ENCODE measurements around the gene FMN1.
A peak's percentile ranks its signal among the peaks of the same experiment; 100 is the strongest.

The FMN1 gene

DNA sequence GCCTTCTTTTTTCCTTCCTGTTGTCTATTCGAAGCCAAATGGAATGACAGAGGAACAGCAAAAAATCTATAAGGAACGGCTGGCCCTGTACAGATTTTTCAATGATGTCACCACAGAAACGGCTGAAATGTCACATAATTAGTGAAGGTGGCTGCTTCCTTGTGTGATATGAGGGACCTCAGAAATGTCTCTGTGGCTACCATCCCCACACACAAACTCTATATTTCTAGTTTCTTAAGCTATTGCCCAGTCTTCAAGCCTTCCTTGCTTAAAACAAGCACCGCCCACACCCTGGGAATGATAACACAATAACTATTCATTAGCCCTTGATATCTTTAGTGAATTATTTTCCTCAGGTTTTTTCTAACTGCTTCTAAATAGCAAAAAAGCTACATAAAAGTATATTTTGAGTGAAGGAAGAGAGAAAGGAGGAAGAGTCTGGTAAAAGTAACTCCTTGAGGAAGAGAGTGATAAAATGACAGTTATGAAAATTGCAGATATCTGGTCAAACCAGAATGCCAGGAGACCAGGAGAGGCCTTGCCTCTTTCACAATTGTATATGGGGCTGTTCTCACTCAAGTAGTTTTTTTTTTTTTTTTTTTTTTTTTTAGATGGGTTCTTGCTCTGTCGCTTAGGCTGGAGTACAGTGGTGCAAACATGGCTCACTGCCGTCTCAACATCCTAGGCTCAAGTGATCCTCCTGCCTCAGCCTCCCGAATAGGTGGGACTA lies 38.7 kb downstream of the FMN1 start:
- no peak for DNase-seq

DNA sequence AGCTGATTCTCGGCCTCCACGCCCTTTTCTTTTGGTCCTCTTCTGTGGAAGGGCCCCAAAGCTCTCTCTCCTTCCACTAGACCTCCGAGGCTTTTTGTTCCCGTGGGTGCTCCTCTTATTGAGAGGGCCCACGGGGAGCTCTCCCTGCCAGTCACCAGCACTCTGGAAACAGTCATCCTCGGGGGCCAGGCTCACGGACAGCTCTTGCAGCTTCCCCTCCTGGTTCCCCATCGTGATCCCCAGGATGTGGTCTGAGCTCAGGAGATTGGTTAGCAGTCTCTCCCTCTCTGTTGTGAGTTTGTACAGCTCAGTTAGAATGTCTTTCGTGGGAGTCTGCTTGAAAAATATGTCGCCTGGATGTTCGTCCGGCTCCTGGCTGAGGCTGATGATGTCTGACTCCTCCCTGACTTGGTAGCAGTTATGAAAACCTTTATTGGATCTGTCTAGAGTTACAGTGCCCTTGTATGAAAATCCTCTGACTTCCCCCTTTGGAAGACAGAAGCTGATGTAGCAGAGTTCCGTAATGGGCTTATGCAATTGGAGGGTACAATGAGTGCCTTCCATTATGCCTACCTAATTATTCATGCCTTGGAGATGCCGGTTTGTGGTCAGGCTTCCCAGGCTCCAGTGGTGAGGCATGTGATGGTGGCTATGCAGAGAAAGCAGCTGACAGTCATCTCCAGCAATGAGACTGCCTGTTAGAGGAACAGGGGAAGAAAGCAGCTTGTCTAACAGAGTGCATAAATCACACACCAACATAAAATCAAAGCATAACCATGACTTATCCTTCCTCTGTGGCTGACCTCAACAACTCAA lies 40.0 kb downstream of the FMN1 start:
- peak in 16 of 56 donors; percentile 3 to 28 (median 16) for DNase-seq

DNA sequence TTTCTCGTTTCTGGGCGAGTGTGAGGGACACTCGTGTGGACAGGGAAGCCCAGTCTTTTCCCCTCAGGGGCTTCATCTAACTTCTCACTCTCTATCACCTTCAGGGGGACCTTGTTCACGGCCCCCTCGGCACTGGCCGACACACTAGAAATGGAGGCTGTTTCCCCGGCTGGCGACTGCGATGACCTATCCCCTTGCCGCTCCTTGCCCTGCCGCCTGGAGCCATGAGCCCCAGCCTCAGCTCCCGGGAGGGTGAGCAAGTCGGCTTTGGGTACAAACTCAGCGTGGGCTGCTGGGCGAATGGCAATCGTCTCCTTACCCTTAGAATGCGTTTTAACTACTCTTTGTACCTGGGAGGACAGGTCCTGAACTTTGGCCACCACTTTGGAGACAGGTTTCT lies 41.0 kb downstream of the FMN1 start:
- DNase-seq, result no peak

DNA sequence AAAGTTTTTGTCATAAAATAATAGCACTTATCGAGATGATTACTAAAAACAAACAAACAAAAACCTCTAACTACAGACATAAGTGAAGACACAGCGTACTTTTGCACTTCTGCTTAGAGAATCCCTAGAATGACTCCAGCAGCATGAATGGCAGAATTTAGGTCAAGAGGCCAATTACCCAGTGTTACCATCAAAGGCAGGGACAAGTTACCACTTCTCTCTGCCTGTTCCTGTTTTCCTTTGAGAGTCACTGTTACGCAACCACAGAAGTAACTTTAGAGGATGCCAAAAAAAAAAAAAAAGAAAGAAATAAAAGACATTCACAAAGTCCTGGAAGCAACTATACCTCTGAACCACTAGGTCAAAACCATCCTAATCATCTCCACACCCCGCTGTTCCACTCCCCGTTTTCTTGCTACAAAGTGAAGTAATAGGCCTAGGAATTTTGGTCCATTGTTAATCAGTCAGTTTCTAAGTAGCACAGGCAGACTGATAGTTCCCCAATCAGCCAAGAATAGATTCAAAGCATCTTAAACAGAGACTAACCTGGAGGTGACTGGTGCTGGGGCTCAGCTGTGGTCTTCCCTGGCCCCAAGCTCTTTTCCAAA lies 41.9 kb downstream of the FMN1 start:
- no peak for DNase-seq

DNA sequence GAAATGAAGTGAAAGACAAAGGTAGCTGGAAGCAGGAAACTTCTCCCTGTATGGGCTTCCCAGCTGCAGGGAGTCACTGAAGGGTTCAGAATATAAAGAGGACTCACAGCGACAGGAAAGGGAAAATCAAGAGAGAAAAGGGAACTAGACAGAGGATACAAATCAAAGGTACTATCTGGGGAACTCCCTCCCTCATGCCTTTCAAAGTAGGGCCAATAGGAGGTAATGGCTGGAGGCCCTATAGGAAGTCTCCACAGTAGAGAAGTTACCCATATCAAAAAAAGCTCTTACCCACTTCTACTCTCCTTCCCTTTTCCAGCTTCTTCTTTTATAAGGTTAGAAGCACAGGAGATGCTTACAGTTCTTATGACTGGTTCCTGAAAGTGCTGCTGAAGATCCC lies 43.5 kb downstream of the FMN1 start:
- DNase-seq, result no peak

DNA sequence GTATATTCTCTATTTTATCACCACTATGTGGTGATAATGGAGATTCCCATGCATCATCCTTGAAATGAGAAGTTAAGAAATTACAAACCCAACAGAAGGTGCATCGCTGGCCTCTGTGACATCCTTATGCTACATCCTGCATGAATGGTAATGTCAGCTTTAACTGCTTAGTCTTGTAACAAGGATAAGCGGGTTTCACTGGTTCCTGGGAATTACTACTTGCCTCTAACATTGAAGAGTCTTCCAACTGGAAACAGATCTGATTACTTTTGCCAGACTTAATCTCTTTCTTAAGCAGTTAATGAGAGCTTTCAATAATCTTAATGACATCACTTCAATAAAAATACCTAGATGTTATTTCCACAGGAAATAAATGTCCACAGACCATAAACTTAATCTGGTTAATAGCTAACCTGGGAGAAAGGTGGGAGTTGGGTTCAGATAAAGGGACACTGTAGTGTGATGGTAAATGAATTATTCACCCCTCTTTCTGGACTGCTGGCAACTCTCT lies 44.0 kb downstream of the FMN1 start:
- DNase-seq, result no peak

DNA sequence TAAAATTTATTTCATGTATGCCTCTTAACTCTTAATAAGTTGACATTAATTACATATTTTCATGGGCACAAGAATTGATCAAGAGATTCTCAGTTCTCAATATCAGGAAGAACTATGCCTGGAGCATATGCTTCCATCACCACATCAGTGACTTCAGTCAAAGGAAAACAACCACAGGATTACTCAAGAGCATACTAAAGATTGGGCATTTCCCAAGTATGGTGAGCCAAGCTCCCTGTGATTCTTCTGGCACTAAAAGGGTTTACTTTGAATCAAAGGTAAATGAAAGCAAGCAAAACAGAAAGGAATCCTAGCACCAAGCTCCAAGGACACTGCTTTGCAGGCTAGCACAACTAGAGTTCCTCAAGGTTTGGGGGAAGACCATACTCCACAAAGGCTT lies 44.6 kb downstream of the FMN1 start:
- no peak for DNase-seq

DNA sequence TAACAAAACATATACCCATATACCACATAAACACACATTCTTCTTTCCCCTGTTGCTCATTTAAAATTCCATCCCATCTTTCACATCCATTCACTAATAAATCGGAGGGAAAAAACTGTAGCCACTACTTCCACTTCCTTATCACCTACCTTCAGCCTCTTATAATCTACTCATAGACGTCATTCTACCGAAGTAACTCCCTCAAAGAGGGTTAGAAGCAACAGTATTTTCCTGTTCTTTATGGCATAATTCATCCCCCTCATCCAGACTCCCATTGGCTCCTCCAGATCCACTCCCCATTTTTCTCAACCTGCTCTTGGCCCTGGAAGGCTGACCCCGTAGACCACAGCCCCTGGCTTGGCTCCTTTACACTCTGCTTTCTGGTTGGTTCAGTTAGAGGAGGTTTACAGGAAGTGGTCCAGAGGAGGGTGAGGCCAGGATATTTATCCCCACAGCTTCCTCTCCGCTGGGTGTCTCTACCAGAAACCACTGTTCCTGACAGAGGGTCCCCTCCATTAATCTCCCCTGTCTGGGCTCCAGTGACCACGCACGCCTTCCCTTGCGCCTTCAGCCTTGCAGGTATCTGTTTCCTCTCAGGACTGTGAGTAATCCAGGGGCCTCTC lies 46.3 kb downstream of the FMN1 start:
- DNase-seq, result no peak

DNA sequence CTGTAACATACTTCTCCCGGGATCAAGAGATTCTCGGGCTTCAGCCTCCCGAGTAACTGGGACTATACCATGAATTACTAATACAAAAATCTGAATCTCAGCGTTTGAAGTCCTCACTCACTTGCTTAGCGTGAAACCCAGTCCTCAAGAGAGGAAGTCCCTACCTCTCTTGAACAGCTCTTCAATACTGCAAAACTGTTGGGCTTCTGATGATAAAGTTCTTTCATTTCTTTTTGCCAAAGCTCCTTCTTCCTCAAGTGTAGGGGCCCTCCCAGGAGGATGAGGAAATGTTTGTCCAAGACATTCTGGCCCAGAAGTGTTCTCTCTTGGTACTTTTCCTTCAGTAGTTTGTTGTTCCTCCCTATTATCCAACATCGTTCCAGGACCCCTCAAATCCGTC lies 48.5 kb downstream of the FMN1 start:
- no peak for DNase-seq

DNA sequence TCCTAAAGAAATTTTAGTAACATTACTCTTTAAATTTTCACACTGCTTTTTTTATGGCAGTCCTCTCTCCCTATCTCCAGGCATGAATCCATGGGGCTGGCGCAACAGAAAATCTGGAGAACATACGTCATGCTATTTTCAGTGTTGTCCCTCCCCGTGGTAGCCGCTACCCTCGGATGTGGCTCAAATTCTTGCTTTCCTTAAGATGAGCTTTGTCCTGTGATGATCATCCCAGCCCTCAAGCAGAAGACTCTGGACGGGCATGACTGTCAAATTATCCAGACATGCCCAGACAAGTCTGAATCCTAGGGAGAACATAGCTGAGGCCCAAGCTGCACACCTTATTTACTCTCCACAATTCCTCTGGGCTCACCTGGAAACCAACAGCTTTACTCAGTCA lies 49.1 kb downstream of the FMN1 start:
- DNase-seq, result no peak

DNA sequence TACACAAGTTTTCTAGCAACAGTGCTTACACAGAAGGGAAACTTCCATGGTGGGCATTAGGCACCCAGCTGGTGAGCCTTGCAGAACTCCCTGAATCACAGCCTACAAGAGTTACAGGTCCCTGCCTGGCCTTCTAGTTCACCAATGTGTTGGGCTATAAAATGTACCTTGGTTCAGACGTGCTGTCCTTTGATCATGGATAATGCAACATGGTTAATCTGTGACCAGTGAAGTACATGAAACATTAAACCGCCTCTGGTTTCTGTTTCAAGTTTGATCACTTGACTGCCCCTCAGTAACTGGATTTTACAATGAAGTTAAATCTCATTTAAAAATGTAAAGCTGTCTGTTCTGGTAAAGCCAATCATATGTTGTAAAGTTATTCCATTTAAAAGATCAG lies 51.8 kb downstream of the FMN1 start:
- DNase-seq, result no peak

DNA sequence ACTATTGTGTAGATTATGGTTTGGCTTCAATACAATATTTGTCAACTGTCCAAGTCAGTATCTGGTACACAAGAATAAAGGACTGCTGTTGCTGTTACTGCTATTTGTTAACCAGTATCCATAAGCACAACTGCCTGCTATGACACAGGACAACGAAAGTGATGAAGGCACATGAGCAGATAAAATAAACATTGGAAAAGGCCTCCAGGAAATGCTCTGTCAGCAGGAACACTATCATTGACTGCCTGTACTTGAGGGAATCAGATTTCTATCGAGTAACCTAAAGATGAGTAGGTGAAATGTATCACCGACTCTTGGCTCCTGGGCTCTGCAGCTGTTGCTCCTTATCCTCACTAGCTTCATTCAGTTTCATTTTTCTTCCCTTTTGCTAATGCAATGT lies 56.5 kb downstream of the FMN1 start:
- DNase-seq, result no peak

DNA sequence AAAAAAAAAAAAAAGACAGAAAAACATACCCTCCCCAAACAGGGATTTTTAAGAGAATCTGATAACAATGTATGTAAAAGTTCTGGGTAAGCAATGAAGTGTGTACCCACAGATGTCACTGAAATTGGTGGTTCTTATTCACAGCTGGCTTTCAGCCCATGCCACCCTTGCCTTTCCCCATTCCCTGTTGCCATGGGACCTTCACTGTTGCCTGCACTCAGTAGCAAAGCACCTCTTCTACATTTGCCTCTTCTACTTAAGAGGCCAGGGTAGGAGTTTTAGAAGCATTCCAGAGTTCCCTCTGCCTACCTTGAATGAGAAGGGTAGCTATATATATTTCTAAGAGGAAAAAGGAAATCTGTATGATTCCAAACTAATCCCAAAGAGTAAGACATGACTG lies 57.4 kb downstream of the FMN1 start:
- no peak for DNase-seq

DNA sequence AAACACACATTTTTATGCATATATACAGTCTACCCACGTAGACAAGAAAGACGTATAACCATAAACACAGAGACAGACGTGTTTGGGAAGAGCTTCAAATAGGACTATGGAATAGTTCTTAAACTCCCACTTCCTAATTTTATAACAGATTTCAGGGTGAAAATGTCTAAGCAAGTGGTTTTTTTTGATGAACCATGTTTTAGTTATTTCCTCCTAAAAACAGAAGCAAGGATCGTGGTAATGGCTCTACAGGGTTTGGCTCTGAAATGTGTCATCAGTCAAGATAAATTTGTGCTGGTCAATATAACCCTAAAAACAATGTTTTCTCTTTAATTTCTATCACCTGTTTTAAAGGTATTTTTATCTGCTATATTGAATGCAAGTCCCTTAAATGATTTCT lies 58.2 kb downstream of the FMN1 start:
- no peak for DNase-seq

DNA sequence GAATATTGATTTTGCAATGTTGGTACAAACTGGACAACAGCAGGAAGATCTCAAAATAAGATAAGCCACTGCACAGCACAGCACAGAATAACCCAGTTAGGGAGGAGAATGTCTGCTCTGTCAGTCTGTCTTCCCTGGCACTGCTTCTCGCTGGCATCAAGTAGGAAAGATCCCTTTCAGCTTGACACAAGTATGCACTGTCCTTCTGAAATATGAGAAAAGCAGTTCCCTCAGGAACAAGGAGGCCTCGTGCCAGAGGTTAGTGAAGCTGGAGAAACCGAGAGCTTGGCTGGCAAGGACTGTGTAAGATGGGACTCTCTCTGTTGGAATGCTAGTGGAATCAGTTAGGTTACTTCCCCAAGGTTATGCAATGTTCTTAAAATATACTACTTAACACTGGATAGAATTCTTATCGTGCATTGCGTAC lies 59.1 kb downstream of the FMN1 start:
- peak in 1 of 56 donors; percentile 19 for DNase-seq

DNA sequence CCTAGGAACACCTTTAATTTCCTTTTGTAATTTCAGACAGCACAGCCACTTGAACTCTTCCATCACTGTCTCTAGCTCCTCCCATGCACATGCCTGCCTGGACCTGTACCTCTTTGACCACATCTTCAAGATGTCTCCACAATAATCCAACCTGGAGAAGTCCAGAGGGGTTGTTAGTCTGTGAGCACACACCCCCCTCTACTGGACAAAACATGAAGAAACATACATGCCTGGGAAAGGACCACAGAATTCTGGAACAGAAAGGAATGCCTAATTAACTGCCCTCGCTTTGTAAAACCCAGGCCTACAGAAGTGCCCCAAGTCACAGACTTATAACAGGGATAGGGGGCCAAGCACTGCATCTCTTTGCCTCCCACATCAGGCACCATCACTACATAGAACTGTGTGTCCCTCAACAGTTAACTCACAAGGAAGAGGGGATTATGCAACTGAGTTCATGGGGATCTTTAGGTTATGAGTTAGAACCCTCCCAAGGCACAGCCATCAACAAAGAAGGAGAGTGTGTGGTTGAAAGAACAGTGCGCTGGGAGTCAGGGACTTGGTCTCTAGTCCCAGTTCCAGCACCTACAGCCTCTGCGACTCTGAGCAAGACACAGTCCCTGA lies 61.7 kb downstream of the FMN1 start:
- DNase-seq, result peak in 1 of 56 donors; percentile 8

DNA sequence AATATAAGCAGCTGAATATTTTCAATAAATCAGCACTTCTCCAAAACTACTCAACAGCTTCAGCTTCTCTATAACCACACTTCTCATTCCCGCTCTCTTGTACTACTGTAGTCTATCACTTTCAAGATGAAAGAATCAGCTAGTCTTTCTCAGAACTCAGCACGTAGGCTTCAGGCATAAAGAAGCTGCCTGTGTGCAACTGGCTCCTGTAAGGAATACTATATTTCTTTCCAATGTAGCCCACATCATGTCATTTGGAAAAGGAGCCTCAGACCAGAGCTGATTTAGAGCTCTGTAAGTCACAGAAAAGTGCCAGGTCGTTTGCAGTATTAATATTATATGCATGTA lies 62.3 kb downstream of the FMN1 start:
- DNase-seq, result no peak

DNA sequence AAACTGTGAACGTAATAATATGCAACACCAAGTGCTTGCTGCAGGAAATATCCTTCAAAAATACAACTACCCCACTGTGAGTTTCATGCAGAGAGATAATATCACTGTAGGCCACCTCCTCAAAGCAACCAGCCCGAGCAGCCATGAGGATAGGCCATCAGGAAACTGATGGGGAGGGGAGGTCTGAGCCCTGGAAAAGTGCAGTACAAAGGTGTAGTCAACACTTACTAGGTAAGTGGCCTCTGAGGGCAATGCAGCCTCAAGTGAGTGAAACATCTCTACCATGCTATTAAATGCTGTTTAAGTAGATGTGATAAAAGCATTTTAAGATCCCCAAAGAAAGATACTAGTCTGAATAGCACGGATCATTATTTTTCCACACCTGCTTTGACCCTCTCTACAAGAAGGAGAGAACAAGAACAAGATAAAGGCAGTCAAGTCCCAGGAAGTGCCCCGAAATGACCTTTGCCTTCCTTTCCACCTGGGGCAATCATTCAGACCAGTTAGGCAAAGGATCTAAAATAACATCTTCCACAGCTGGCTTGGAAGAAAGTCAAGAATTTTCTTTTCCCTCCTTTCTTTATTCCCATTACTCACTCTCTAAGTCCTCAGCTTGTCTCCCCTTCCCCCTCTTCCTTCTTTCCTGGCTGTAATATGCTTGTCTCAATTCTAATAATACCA lies 62.8 kb downstream of the FMN1 start:
- DNase-seq, result no peak

DNA sequence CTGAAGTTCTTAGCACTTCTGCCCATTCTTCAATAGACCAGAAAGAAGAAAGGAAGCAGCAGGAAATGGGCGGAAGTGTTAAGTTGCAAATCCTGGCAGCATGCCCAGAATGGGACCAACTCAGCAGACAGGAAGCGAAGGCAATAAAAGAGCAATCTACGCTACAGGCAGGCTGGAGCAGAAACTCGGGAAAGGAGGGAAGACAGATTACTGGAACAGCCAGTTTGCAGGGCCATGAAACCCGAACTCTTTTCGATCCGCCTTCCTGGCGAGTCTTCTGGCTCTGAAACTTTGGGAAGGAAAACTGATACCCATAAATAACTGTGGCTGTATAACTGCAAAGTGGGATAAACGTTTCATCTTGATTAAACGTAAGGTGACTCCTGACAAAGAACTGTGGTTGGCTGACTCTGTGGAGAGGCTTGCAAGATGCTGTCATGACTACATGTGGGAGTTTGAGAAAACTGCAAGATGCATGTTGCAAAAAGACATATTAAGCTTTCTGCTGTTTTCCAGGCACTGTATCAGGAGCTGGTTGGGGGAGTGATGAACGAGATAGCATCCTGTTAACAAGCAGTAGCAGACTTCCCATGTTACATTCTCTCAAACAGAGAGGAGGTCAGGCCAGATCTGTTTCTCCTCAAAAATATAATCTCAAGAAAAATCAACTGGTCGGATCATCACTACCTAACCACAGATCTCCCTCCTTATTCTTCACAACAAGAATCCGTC lies 67.8 kb downstream of the FMN1 start:
- peak in 14 of 56 donors; percentile 1 to 62 (median 13) for DNase-seq

DNA sequence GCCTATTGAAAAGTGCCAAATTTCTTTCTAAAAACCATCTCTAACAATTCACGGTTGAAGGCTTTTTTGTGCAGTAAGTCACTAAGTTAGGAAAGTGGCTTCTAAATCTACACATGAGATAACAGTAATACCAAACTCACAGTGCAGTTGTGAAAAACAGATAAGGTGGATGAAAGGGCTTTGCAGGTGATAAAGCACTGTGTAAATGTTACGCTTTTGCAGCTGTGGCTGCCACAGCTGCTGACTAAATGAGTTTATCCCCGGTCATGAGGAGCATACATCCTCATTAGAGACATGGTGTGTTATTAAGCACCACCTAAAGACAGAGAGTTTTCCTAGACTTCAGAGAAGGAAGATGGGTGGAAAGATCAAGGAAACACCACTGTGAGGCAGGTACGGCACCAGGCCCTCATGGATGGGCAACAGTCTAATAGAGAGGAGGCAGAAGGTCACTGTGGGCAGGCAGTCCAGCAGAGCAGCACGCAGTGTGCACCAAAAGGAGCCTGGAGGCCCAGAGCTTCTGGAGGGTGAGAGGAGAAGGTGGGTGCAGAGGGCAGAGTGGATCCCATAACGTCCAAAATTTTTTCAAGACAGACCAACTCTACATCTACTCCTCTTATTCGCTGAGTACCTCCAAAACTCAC lies 68.5 kb downstream of the FMN1 start:
- no peak for DNase-seq
